Retinal pigment epithelial cell (primary cell): ENCODE results near the gene CCDC179.

Experiments
- DNase-seq: peaks from one replicate; pipeline ENCODE4 v3.0.0-alpha.2; 2010; ENCODE audit warnings: low read depth
- H3K4me3 ChIP-seq: 2 replicates; pipeline ENCODE4 v1.5.1; 2011; ENCODE audit warnings: mild to moderate bottlenecking, low read length, control low read depth, moderate library complexity
- TF ChIP-seq, protein P1 (sequence below): conservative IDR thresholded peaks from 2 replicates; pipeline ENCODE4 v1.5.1; 2011; ENCODE audit warnings: low read depth, low read length, control low read depth, inconsistent platforms

Gene CCDC179

DNA sequence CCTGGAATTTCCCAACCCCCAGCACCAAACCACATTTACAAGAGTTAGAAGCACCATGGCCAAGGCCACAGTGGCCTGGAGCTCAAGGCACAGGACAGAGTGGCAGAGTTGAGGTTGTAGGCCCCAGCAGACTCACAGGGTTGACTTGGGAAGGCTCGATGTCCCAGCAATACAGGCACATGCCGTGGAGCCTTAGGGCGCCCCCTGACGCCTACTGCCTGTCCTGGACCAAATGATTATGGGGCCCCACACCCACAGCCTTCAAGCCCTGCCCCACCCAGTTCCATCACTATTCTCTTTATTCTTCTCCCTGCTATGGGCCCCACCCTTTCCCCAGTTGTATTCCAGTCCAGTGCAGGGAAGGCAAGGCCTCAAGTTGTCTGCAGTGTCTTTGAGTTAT lies at the start of gene CCDC179:
Gene CCDC179, minus strand, starts transcription at position 234 of the 400 bp plus-strand sequence. Its CDS starts 53 bp downstream, at position 181.
- no peak for DNase-seq
- TF ChIP-seq, protein P1, sequence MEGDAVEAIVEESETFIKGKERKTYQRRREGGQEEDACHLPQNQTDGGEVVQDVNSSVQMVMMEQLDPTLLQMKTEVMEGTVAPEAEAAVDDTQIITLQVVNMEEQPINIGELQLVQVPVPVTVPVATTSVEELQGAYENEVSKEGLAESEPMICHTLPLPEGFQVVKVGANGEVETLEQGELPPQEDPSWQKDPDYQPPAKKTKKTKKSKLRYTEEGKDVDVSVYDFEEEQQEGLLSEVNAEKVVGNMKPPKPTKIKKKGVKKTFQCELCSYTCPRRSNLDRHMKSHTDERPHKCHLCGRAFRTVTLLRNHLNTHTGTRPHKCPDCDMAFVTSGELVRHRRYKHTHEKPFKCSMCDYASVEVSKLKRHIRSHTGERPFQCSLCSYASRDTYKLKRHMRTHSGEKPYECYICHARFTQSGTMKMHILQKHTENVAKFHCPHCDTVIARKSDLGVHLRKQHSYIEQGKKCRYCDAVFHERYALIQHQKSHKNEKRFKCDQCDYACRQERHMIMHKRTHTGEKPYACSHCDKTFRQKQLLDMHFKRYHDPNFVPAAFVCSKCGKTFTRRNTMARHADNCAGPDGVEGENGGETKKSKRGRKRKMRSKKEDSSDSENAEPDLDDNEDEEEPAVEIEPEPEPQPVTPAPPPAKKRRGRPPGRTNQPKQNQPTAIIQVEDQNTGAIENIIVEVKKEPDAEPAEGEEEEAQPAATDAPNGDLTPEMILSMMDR: no peak
- no peak within 1 kb of the TSS for H3K4me3 ChIP-seq

DNA sequence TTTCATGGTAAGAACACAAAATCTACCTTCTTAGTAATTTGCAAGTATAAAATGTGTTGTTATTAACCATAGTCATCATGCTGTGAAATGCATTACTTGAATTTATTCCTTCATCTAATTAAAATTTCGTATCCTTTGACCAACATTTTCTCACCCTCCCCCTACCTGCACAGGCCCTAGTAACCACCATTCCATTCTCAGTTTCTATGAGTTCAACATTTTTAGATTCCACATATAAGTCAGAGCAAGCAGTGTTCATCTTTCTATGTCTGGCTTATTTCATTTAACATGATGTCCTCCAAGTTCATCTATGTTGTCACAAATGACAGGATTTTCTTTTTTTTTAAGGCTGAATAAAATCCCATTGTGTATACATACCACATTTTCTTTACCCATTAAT lies 43.5 kb upstream of the CCDC179 start:
- TF ChIP-seq, protein P1: no peak
- no peak overlapping the region for H3K4me3 ChIP-seq
- DNase-seq: no peak

DNA sequence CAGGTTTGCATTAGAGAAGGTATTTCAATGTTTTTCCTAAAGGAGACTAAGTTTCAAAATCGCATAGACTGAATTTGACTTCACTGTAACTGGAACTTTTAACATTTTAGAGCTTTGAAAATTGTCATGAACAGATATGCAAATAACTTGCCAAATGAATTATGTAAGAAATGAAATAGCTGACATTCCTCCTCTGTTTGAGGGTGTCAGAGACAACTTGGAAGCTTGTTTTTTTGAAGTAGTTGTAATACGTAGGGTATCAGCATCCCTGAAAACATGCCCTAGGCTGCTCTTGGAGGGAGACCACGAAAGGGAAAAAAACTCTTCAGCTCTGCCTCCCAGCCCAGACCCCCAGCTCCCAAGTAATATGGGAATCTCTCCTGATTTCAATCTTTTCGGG lies 41.3 kb upstream of the CCDC179 start:
- TF ChIP-seq, protein P1: no peak
- DNase-seq: no peak
- no peak overlapping the region for H3K4me3 ChIP-seq

DNA sequence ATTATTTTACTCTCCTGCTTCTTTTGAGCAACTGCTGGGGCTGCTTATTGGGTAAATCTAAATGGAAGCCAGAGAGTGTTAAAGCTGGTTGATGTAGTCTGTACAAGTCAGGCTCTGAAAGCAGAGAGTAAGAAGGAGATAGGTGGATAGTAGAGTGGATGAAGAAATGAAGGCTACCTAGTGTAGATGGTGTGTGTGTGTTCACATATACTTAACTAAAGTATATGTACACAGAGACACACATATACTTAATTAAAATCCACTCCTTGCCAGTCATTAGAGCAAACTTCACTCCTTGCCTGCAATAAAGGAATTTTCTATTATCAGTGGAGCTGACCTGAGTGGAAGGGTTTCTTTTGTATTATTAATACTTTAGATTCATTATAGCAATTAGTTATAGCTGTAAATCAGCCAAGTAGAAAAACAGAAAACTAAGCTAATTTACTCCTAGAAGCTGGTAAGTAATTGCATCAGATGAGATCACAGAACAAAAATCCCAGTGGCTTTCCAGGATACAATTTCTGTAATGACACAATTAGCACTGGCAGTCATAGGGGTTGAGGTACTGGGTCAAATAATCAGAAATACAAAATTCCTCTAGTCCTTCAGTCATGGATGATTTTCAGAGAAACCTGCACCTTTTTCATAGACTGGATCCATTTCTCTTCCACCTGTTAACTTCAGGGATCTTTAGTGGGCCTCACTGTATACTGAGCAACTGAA lies 40.7 kb upstream of the CCDC179 start:
- no peak for DNase-seq
- TF ChIP-seq, protein P1: no peak
- H3K4me3 ChIP-seq: no peak overlapping the region

DNA sequence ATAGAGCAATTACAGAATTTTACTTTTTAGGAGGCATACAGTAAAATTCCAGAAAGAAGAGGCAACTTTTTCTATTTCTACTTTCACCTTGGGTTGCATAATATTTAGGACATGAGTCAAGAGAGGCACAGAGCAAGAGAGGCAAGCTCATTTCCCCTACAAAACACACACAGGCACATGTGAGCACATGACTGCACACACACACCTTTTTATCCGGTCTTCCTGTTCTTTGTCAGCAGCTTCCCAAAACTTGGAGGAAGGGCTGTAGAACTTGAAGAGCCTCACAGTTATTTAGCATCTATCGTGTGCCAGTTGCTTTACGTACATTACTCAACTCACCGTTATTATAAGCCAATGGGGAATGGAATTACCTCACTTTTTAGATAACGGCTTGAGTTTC lies 37.8 kb upstream of the CCDC179 start:
- H3K4me3 ChIP-seq: no peak overlapping the region
- DNase-seq: no peak
- TF ChIP-seq, protein P1: no peak

DNA sequence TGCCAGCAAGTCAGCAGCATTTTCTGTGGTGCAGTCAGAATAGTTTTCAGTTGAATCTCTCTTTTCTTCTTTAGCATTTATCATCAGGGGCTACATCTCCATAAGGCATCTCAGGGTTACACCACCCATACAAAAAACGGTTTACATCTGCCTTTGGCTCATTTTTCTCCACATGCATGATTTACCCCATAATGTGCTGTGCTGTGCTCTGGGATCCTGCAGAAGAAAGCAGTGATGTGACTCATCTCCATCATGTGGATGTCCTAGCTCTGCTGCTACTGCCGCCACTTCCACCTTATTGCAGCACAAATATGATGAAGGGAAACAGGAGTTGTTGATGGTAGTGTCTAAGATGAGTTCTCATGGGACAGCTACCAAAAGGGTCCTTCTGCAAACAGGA lies 30.0 kb upstream of the CCDC179 start:
- TF ChIP-seq, protein P1: no peak
- no peak for DNase-seq
- H3K4me3 ChIP-seq: no peak overlapping the region

DNA sequence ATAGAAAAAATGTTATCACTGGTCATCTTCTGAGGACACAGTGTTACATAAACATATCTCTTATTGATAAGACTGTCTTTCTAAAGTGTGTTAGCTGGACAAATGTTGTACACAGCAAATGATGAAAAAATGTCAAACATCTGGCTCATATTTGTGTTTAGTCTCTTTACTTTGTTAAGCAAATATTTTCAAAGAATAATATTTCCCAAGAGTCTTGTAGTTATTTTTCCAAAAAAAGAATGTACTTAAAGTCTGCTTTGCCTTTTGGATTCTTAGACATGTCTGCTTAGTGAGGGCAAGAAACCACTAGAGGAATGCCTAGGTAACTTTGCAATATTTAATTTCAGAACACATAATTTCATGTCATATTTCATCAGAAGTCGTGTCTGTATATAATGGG lies 23.9 kb upstream of the CCDC179 start:
- TF ChIP-seq, protein P1: no peak
- no peak overlapping the region for H3K4me3 ChIP-seq
- no peak for DNase-seq
